ENCODE data around the gene GRM7.
A peak's percentile ranks its signal among the peaks of the same experiment; 100 is the strongest.

The GRM7 gene

DNA sequence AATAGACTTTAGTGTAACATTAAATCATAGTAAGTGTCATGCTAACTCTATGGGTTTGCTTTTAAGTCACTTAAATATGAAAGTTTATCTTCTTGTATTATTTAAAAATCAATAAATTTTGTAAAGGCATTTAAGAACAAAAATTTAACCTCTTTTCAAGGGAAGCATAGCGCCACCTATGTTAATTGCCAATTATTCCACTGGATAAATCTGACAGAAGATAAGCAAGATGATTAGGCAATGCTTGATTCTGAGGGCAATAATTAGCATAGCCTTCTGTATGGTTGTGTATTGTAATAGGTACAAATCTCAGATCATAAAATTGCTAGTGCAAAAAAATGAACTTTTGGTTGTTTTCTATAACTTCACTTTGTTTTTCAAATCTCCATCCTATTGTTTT lies 560.1 kb downstream of the GRM7 start:
- DNase-seq = peak in 1 of 2 experiments; percentile 9

DNA sequence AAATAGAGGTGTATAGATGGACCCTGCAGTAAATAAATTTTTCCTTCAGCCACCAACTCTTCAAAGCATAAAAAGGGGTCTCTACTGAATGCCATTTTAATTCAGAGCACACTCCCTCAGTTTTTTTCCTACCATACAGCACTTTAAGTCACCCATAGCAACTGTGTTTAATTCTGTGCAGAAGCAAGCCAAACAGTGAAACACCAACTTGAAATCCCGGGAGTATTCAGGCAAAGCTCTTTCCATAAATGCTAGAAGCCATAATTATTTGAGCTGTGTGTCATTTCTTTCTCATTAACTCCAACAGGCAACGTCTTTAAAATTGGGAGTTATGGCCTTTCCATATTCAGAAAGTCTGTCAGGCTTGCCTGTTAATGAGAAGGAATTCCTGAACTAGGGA lies 562.1 kb downstream of the GRM7 start:
- no peak for DNase-seq

DNA sequence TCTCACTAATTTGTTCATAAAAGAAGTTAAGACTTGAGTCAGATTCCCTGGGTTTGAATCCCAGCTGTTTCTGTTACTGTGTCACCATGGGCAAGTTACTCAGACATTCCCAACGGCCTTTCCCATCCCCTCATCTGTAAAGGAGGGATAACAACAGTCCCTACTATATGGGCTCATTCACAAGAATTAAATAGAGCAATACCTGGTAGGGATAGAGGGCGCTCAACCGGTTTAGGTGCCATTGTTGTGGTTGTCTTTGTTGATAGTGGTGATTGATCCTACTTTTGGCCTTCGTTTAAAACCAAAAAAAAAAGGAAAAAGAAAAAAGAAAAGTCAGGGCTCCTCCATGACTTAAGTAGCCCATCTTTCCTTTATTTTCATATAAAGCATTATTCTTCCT lies 563.1 kb downstream of the GRM7 start:
- no peak for DNase-seq

DNA sequence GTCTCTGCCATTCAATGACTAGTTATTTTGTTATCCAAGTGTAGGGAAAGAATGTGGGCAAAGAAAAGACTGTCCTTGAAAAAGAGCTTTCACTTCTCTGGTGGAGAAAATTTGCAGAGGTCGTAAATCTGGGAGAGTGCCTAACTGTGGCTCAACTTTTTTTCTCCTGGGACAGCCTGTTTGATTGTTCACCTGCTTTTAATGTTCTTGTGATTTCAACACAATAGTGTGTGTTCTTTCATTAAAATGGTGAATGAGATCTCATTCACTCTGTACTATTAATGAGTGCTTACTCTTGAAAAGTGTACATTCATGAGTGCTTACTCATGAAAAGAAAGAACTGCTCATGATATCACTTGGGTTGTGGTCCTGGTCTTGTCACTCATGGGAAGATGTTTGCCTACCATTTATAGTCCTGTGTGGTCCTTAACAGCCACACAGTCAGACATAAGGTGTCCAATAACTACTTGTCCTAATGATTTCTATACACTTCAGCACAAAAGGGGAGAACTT lies 567.3 kb downstream of the GRM7 start:
- no peak for DNase-seq

DNA sequence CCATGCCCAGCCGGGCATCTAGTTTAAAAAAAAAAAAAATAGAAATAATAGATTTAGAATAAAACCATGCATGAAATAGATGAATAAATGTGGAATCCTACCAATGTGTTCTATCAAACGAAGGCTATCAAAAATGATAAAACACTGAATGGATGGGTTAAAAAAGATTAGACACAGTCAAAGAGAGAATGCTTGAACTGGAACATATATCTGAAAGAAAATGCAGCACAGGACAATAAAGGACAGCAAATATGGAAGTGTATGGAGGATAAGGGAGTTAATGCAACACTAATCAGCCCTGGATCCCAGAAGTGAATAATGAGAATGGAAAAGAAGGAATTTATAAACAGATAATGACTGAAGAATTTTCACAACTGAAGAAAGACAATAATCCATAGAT lies 571.7 kb downstream of the GRM7 start:
- DNase-seq = no peak

DNA sequence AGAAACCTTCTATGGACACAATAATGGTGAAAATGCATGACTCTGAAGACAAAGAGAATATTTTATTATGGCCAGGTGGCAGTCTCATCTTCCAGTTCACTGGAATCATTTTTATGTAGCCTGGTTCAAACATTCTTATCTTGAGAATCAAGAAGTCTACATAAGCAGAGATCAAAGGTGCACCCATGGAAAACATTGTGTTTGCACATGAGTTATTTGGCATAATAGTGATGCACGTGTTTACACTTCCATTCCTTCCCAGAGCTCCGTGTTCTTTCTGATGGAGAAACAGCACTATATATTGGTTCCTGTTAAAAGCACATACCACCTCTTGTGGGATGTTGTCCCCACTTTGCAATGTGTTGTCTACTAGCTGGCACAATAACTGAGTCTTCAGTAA lies 572.2 kb downstream of the GRM7 start:
- no peak for DNase-seq

DNA sequence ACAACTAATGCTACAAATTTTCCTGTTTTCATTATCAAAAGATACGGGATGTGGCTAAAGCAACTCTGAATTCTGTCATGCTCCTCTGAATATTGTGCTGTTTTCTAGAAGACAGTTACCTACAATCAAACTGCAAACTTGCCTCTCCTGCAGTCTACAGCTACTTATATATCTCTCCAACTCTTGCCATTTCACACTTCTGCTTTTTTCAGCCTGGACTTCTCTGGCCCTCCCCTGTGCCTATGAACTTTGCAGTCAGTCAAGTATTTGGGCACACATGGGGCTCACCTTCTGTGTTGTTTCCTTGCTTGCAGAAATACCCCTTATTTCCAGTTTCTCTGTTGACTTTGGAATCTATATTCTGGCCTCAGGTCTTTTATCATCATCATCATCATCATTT lies 575.6 kb downstream of the GRM7 start:
- no peak for DNase-seq

DNA sequence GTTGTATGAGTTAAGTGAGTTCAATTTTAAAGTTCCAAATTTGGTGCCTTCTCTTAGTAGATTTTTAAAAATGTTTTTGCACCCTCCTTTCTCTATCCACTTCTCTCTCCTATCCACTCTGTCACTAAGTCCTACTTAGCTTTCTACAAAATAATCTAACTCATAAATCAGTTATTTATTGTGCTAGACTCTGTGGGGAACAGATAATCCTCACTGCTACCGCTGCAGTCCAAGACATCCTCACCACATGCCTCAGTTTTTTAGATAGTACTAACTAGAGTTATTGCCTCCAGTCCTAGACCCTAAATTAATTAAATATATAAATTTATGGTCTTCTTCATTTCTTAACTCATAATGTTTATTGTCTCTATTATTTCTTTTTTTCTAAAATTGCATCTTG lies 576.3 kb downstream of the GRM7 start:
- no peak for DNase-seq

DNA sequence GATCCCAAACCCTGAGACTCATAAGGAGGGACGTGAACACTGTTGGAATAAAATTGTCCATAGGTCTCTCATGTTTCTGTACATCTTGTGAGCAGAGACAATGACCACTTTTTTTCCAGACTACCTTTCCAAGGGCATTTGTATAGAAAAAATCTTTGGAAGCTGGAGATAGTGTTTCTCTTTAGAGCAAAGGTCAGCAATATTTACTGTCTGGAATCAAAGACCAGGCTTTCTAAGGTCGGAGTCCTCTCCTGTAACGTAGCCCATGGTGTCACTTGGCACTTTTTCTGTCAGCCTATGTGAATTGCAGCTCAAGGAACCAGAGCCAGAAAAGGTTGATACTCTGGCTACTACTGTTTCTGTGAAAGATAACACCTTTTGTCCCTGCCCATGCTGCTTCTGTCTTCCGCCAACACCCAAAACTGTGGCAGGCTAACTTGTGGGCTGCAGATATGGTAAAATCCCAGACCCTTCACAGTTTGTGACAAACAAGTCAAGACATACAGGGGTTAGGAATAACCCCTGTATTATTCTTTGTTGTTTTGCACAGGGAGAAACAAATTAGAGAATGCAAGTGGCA lies 578.3 kb downstream of the GRM7 start:
- no peak for DNase-seq

DNA sequence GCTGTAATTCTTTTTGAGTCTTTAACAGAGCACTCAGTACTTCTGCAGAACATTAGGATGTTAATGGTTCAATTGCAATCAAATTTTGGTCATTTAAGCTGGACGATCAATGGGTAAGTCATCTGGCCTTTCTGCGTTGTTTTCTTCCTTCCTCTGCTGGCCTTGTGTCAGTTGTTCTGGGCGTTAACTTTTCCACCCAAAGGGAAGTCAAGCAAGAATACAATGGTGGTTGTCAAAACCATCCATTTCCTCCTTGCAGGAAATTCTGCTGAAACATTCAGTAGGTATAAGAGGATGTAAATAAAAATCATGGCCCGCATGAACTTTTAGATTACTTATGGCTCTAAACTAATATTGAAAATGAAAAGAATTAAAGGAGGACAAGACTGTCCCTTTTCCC lies 584.0 kb downstream of the GRM7 start:
- no peak for DNase-seq

DNA sequence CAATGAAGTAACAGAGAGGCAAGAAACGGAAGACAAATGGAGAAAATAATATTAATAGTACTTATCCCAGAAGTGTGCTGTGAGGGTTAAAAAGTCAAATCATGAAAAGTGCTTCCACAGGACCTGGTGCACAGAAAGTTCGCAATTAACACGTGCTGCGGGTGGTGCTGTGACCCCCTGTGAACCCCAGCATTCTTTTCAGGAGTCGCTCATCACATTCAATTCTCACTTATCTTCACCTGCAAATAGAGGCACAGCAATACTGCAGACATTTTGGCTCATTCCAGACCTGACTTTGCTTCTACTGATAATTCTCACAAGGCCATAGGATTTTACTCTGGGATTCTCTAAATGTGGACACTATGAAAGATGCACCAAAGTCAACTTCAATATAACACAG lies 584.4 kb downstream of the GRM7 start:
- no peak for DNase-seq

DNA sequence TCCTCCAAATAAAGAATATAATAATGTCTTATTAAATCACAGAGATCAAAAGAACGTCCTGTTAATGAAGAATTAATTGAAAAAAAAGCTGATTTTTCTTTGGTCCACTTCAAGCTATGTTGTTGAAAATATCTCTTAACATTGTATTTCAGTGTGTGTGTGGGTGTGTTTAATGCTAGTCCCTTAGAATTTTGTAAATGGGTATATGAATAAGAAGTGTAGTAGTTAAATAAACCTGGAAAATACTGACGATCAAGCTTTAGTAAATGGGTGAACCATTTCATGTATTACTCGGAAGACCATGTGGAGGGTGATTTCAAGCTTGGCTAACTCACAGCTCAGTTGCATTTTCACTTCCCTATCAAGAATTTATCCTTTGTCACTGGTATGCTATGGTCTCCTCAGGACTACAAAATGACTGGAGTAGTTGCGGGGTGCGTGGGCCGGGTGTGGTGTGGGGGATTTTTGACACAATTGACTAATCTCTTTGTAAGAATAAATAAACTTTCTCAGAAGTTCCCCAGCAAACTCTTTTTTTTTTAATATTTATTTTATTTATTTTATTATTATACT lies 586.4 kb downstream of the GRM7 start:
- DNase-seq = no peak

DNA sequence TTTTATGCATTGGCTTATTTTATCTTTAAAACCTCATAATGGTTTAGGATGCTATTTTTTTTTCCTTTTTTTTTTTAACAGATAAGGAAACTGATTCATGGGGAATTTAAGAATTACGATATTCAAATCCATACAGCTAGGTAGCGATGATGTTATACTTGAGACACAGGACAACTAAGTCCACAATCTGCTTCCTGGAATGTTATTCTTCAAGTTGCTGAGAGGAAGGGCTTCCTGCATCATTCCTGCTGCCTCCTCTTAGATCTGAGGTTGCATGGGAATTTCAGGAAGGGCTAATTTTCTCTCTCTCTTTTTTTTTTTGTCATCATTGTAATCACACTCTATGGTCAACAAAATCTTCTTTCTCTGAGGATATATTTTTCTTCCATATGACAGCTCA lies 595.5 kb downstream of the GRM7 start:
- DNase-seq = no peak

DNA sequence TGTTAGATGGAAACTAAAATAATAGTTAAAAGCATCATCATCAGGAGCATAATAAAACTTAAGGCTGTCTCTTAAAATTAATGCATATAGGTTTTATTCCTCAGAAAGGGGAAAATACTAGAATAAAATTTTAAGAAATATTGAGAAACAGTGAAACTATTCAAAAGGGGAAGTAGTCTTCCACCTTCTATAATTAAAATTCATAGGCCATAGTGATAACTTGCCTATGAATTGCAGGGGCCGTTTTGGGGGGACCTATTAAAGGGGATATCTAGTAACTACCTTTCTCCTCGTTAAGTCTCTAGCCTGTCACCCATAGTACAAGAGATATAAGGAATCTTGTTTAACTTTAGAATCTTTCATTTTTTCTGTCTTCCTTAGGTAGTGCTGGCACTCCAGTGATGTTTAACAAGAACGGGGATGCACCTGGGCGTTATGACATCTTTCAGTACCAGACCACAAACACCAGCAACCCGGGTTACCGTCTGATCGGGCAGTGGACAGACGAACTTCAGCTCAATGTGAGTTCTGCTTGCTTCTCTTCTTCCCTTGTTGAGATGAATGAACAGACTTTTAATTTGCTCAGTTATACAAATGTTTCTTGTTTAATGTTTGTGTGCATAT lies 600.4 kb downstream of the GRM7 start:
- DNase-seq = no peak

DNA sequence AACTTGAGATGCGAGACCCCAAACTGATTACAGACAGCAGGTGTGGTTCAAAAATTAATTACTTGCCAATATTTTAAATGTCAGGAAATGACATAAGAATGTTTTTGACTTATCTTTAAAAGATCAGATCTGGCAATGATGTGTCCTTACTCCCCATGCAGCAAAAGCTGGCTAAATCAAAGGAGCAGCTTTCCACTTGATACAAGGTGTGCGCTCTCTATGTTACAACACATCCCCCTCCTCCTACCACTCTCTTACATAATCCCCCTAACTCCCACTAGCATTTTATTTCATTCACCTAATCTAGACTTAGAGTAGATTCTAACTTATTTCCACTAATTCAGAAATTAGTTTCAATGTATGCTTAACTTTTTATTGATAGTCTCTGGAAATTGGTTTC lies 609.0 kb downstream of the GRM7 start:
- no peak for DNase-seq

DNA sequence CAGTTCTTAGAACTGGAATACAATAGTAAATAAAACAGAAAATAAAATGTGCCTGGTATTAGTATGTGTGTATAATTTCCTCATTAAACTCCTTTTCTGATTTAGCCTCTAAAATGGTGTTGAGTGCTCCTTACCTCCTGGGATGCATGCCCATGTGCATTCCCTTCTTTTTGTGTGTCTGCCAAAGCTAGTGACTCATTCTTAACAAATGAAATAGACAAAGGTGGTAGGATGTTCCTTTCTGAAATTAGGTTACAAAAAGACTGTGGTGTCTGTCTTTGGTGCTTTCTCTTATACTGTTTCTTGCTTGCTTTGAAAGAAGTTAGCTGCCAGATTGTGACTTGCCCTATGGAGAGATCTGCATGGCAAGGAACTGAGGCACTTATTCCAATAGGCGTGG lies 623.7 kb downstream of the GRM7 start:
- no peak for DNase-seq

DNA sequence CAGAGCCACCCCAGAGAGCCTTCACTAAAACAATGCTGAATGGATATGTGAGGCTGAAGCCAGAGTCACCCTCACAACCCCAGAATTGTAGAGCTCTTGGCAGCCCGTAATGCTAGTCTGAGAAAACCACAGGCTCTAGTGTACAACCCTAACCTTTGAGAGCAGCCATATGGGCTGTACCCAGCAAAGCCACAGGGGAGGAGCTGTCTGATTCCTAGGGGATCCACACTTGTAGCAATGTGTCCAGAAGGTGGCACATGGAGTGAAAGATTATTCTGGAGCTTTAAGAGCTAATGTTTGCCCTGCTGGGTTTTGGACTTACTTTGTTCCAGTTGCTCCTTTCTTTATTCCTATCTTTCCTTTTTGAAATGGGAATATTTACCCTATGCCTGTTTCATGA lies 626.8 kb downstream of the GRM7 start:
- DNase-seq = no peak

DNA sequence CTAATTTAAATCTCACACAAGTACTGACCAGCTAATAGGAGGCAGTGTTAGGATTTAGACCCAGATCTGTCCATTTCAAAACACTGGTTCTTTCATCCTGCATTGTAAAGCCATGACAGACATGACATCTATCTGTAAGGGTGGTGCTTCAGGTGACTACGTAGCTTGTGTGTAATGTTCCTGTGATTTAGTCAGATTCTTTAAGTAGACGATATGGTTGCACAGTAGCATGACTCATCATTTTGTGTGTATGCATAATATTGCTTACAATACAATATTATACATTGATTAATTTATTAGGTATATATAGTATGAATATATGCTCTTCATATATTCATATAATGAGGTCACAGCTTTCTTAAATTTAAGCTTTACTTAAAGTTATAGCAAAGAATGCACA lies 628.5 kb downstream of the GRM7 start:
- DNase-seq = no peak

DNA sequence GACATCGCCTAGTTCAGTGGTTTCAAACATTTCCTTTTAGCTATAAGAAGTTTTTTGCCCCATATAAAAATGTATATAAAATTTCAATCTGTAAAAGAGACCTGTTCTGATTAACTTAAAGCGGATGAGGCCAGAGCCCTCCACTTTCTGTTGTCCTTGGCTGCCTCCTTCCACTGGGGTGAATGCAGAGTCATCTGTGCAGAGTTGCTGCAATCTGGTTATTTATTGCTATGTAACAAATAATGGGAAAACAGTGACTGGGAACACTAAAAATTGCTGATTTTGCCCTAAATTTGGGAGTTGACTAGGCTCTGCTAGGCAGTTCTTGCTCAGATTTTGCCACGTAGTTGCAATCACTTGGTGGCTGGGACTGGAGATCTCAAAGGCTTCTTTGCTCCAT lies 637.8 kb downstream of the GRM7 start:
- DNase-seq = no peak

DNA sequence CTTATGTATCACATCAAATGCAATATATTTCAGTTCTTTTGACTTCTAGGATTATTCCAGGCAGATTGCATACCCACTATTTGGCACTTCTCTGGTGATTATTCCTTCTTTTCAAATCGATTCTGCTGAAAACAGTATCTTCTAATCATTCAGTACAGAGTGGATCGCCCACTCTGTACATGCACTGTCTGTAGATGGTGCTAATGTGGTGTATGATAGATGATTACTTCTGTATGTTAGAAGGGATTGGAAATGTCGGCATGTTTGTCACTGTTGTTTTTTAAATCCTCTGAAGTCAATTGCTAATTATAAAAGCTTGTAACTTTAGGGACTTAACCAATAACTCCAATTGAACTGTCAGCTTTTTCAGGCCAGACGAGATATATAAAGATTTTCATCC lies 642.5 kb downstream of the GRM7 start:
- no peak for DNase-seq

DNA sequence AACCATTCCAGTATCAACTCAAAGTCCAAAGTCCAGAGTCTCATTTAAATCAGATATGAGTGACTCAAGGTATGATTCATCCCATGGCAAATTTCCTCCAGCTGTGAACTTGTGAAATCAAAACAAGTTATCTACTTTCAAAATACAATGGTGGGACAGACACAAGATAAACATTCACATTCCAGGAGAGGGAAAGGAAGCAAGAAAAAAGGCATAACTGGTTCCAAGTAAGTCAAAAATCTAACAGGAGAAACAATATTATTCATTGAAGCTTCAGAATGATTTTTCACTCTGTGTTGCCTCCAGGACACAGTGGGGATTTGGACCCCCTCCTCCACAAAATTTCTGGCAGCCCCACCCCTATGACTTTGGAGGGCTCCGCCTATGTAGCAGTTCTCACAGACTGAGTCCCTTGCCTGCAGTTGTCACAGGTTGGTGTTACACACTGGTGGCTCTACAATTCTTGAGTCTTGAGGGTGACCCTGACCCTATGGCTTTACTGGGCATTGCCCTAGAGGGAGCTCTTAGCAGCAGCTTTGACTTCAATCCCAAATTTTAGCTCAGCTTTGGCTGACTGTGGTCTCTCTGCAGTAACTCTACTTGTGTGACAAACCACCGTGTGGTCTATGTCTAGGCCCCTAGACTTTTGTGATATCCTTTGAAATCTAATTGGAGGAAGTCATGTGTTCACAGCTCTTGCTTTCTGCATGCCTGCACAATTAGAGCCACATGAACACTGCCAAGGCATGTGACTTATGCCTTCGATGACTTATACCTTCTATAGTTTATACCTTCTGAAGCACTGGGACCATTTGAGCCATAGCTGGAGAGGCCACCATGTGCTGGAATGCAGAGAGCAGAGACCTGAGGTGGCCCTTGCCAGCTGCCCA lies 644.2 kb downstream of the GRM7 start:
- DNase-seq = no peak

DNA sequence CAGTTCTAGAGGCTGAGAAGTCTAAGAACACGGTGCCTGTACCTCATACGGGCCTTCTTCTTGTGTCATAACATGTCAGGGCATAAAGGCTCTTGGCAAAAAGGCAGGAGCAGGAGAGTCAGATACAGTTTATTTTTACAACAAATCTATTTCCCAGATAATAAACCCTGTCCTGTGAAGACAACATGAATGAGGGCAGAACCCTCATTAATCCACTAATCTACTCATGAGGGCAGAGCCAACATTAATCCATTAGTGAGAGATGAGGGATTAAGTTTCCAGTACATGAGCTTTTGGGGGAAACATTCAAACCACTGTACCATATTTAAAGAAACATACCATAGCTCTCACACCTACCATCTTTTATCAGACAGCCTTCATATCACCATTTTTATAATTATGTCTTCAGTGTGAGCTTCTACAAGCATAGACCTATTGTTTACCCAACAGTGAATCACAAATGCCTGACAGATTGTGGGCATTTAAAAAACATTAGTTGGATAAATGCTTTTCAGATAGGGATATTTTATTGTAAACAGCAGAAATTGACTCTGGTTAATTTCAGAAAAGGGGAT lies 645.8 kb downstream of the GRM7 start:
- DNase-seq = no peak

DNA sequence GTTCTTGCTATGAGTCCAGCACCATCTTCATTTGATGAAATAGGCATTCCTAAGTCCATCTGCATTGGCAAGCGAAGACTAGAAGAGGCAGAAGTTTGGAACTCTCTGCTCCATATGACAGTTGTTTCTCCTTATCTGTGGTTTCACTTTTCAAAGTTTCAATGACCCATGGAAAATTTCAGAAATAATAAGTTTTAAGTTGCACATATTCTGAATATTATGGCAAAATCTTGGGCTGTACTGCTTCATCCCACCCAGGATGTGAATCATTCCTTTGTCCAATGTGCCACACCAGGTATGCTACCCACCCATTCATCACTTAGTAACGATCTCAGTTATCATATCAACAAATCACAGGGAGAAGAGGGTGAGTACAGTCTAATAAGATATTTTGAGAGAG lies 647.9 kb downstream of the GRM7 start:
- DNase-seq = no peak
